A549 (cell line): ENCODE results near the gene WDR20. TPM values are rescaled to one million over a fixed set of nuclear protein-coding genes. Genes with fewer than 3 reads are reported as not detected.

Source experiments
- ATAC-seq, 2 experiments: fragments of 200-7000 bp in 1 of 2; fragments of >200 bp in 1 of 2; cut with Nextera tagmentation in 1 of 2; cut with Tn5 transposase in 1 of 2; 3 replicates each; pipeline versions ENCODE4 v1.8.0 to v1.9.1; 2018 to 2020; ENCODE audit warnings: mild to moderate bottlenecking in 1 of 2, moderate library complexity in 1 of 2
- CTCF ChIA-PET: fragments of 300-600 bp; sonication (Branson Sonifier 250); formaldehyde crosslinking; extraction: SDS; loops from one replicate; lab custom pipeline; 2021; ENCODE audit warnings: antibody characterized with exemption, inconsistent platforms; lab: Yijun Ruan, JAX
- POLR2A ChIA-PET: fragments of 350-600 bp; formaldehyde crosslinking; extraction: SDS; loops from one replicate; lab custom pipeline; 2021; ENCODE audit warnings: antibody characterized with exemption, inconsistent platforms; lab: Yijun Ruan, JAX
- DNase-seq, 2 experiments: peaks; one replicate each; pipeline versions ENCODE4 v3.0.0 to v3.0.0-alpha.2; 2011 to 2016; ENCODE audit warnings: low read depth in 1 of 2, low spot score in 1 of 2
- FAIRE-seq: peaks from 2 replicates; lab custom pipeline; 2011; peaks lifted over from hg19 to GRCh38; lab: Jason Lieb, UNC
- H3K27ac ChIP-seq, 2 experiments: fragments of >200 bp; sonication (Bioruptor Twin); formaldehyde crosslinking; 3 replicates each; pipeline ENCODE4 v1.5.1; 2016 to 2017
- H3K4me1 ChIP-seq: fragments of >200 bp; sonication (Bioruptor Twin); formaldehyde crosslinking; 3 replicates; pipeline ENCODE4 v1.6.1; 2016
- H3K4me2 ChIP-seq: fragments of >200 bp; sonication (Bioruptor Twin); formaldehyde crosslinking; 3 replicates; pipeline ENCODE4 v1.6.1; 2016
- H3K4me3 ChIP-seq: fragments of >200 bp; sonication (Bioruptor Twin); formaldehyde crosslinking; 3 replicates; pipeline ENCODE4 v1.5.1; 2016
- H3K9me3 ChIP-seq: fragments of >200 bp; sonication (Bioruptor Twin); formaldehyde crosslinking; 3 replicates; pipeline ENCODE4 v1.6.1; 2016
- CBX2 ChIP-seq: fragments of 200-600 bp; sonication (generic); IDR thresholded peaks from 2 replicates; pipeline ENCODE4 v1.6.1; 2016; ENCODE audit warnings: low read depth, mild to moderate bottlenecking, borderline replicate concordance
- CBX8 ChIP-seq: fragments of 200-600 bp; sonication (generic); IDR thresholded peaks from 2 replicates; pipeline ENCODE4 v1.6.1; 2016
- CEBPB ChIP-seq, 2 experiments: fragments of >200 bp in 1 of 2; sonication (Bioruptor Twin) in 1 of 2; formaldehyde crosslinking in 1 of 2; IDR thresholded peaks; 2 replicates each; pipeline ENCODE4 v1.6.1; 2012 to 2016
- EHF ChIP-seq: fragments of 250-450 bp; sonication (Bioruptor Pico); IDR thresholded peaks from 2 replicates; pipeline ENCODE4 v1.5.0; 2020; ENCODE audit warnings: mild to moderate bottlenecking
- EHMT2 ChIP-seq: fragments of 200-600 bp; sonication (generic); IDR thresholded peaks from 2 replicates; pipeline ENCODE4 v1.6.1; 2016; ENCODE audit warnings: antibody characterized with exemption, low read depth, mild to moderate bottlenecking, moderate library complexity
- FOSB ChIP-seq: fragments of 250-450 bp; sonication (Bioruptor Pico); IDR thresholded peaks from 2 replicates; pipeline ENCODE4 v1.5.0; 2020; ENCODE audit warnings: mild to moderate bottlenecking, moderate library complexity
- FOSL2 ChIP-seq, 2 experiments: fragments of 450-650 bp in 1 of 2; fragments of >200 bp in 1 of 2; sonication (Bioruptor Twin) in 1 of 2; formaldehyde crosslinking; IDR thresholded peaks; 2 replicates each; pipeline versions ENCODE4 v1.5.0 to v1.6.1; 2016 to 2020; ENCODE audit warnings: mild to moderate bottlenecking in 1 of 2, moderate library complexity in 1 of 2
- FOXS1 ChIP-seq: fragments of 250-450 bp; sonication (Bioruptor Pico); IDR thresholded peaks from 2 replicates; pipeline ENCODE4 v1.5.0; 2020; ENCODE audit warnings: mild to moderate bottlenecking, moderate library complexity
- HDAC2 ChIP-seq: fragments of 200-600 bp; sonication (generic); IDR thresholded peaks from 2 replicates; pipeline ENCODE4 v1.6.1; 2016
- HOXB13 ChIP-seq: fragments of 250-450 bp; sonication (Bioruptor Pico); IDR thresholded peaks from 2 replicates; pipeline ENCODE4 v1.5.0; 2020; ENCODE audit warnings: low read depth, mild to moderate bottlenecking, moderate library complexity
- MYC ChIP-seq: IDR thresholded peaks from 2 replicates; pipeline ENCODE4 v1.6.1; 2012; ENCODE audit warnings: mild to moderate bottlenecking, inconsistent platforms, low read length, improper control_type of control experiment, borderline replicate concordance
- NFE2L2 ChIP-seq: fragments of 150-350 bp; conservative IDR thresholded peaks from 2 replicates; pipeline ENCODE4 v1.6.1; 2014; ENCODE audit warnings: low read length
- PHF8 ChIP-seq: fragments of 200-600 bp; sonication (generic); IDR thresholded peaks from 2 replicates; pipeline ENCODE4 v1.6.1; 2016; ENCODE audit warnings: low read depth, mild to moderate bottlenecking, antibody characterized with exemption, moderate library complexity, borderline replicate concordance
- POLR2AphosphoS2 ChIP-seq: conservative IDR thresholded peaks from 2 replicates; pipeline ENCODE4 v1.6.1; 2012; ENCODE audit warnings: low read length, improper control_type of control experiment, inconsistent platforms
- RFX5 ChIP-seq: fragments of 450-650 bp; IDR thresholded peaks from 2 replicates; pipeline ENCODE4 v1.7.1; 2014; ENCODE audit warnings: antibody characterized with exemption, mild to moderate bottlenecking, moderate library complexity
- SMC3 ChIP-seq: fragments of >200 bp; sonication (Bioruptor Twin); formaldehyde crosslinking; IDR thresholded peaks from 3 replicates; pipeline ENCODE4 v1.6.1; 2018; ENCODE audit warnings: inconsistent platforms
- SREBF2 ChIP-seq: fragments of 450-650 bp; IDR thresholded peaks from 2 replicates; pipeline ENCODE4 v1.6.1; 2014; ENCODE audit warnings: mild to moderate bottlenecking, moderate library complexity
- ZNF302 ChIP-seq: fragments of 250-450 bp; sonication (Bioruptor Pico); IDR thresholded peaks from 2 replicates; pipeline ENCODE4 v1.9.0; 2021; ENCODE audit warnings: inconsistent platforms, mild to moderate bottlenecking, moderate library complexity
- WGBS: methylation state at CpG from one replicate; pipeline ENCODE4 v1.1.6; 2017; ENCODE audit errors: missing lambda C conversion rate; 5-methylcytosine and 5-hydroxymethylcytosine counted together
- polyA plus RNA-seq, 4 experiments: library from polyadenylated mRNA; depleted of rRNA in 3 of 4; stranded (reverse); fragments of >200 nt; fragmentation: RNase III in 1 of 4; extraction: RNeasy Plus Mini Kit Qiagen cat#74134 plus additional on column Dnase treatment in 1 of 4; gene quantifications; 2 replicates in 3 of 4; 3 replicates in 1 of 4; pipeline ENCODE4 v1.2.3, GENCODE V29; 2011 to 2017
- TF ChIP-seq, protein P1 (sequence below): fragments of >200 bp; sonication (Bioruptor Twin); formaldehyde crosslinking; IDR thresholded peaks from 3 replicates; pipeline ENCODE4 v1.6.1; 2016
- TF ChIP-seq, protein P2 (sequence below): IDR thresholded peaks from 2 replicates; pipeline ENCODE4 v1.6.1; 2012
- TF ChIP-seq, protein P3 (sequence below): IDR thresholded peaks from 2 replicates; pipeline ENCODE4 v1.6.1; 2012
- TF ChIP-seq, protein P4 (sequence below): fragments of >200 bp; sonication (Bioruptor Twin); formaldehyde crosslinking; IDR thresholded peaks from 2 replicates; pipeline ENCODE4 v1.6.1; 2016
- TF ChIP-seq, protein P5 (sequence below): fragments of 250-450 bp; sonication (Bioruptor Pico); IDR thresholded peaks from 2 replicates; pipeline ENCODE4 v1.5.0; 2021; ENCODE audit warnings: mild to moderate bottlenecking, moderate library complexity, borderline replicate concordance

The WDR20 gene
- polyA plus RNA-seq, 2 of the 4 experiments (the other 2 are of a cell fraction) = 19.5 to 20.6 TPM

DNA sequence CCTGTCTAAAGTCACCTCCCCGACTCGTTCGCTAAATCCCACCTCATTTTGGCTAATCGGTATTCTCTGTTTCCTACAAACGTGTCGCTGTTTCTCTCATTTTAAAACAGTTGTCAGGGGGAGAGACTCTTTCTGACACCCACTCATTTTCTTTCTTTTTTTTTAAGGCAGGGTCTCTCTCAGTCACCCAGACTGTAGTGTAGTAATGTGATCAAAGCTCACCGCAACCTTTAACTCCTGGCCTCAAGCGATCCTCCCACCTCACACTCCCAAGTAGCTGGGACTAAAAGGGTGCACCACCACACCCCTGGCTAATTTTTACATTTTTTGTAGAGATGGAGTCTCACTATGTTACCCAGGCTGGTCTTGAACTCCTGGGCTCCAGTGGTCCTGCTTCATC lies 19.1 kb downstream of the WDR20 start:
- Histone ChIP-seq H3K9me3 (no peaks in the 10 kb centered on the region), H3K4me3 (no peak overlapping the region), H3K27ac (no peak overlapping the region), H3K4me2 (no peak overlapping the region), H3K4me1 (peaks cover 18% of the 10 kb centered on the region)
- DNase-seq (no peak), ATAC-seq (no peak)
- POLR2A ChIA-PET = no interaction called here
- CTCF ChIA-PET = interaction anchor here (0.5 to 0.8 kb wide), 3 partner anchors 8 to 134 kb away, joined by 3 read pairs; no protein-coding TSS in a partner anchor
- 95% methylated on average over 8 of the region's 8 CpGs for WGBS
- TF ChIP-seq SREBF2 = no peak
- TF ChIP-seq, protein P1, sequence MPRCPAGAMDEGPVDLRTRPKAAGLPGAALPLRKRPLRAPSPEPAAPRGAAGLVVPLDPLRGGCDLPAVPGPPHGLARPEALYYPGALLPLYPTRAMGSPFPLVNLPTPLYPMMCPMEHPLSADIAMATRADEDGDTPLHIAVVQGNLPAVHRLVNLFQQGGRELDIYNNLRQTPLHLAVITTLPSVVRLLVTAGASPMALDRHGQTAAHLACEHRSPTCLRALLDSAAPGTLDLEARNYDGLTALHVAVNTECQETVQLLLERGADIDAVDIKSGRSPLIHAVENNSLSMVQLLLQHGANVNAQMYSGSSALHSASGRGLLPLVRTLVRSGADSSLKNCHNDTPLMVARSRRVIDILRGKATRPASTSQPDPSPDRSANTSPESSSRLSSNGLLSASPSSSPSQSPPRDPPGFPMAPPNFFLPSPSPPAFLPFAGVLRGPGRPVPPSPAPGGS = no peak
- TF ChIP-seq, protein P2, sequence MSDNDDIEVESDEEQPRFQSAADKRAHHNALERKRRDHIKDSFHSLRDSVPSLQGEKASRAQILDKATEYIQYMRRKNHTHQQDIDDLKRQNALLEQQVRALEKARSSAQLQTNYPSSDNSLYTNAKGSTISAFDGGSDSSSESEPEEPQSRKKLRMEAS = no peak
- TF ChIP-seq FOSB (CRISPR knock-in tag) = no peak
- no peak for TF ChIP-seq EHF (CRISPR knock-in tag)
- no peak for TF ChIP-seq SMC3
- no peak for TF ChIP-seq HDAC2
- no peak for TF ChIP-seq CBX2
- no peak for TF ChIP-seq FOSL2 (IDR thresholded peaks at IDR 0.05)
- TF ChIP-seq FOSL2 (CRISPR knock-in tag; IDR thresholded peaks at IDR 0.05) = no peak
- TF ChIP-seq POLR2AphosphoS2 = no peak
- no peak for TF ChIP-seq FOXS1 (CRISPR knock-in tag)
- no peak for TF ChIP-seq MYC
- no peak for TF ChIP-seq PHF8
- TF ChIP-seq ZNF302 (CRISPR knock-in tag) = no peak
- TF ChIP-seq, protein P3, sequence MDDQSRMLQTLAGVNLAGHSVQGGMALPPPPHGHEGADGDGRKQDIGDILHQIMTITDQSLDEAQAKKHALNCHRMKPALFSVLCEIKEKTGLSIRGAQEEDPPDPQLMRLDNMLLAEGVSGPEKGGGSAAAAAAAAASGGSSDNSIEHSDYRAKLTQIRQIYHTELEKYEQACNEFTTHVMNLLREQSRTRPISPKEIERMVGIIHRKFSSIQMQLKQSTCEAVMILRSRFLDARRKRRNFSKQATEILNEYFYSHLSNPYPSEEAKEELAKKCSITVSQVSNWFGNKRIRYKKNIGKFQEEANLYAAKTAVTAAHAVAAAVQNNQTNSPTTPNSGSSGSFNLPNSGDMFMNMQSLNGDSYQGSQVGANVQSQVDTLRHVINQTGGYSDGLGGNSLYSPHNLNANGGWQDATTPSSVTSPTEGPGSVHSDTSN = no peak
- TF ChIP-seq NFE2L2 = no peak
- no peak for TF ChIP-seq HOXB13
- TF ChIP-seq, protein P4, sequence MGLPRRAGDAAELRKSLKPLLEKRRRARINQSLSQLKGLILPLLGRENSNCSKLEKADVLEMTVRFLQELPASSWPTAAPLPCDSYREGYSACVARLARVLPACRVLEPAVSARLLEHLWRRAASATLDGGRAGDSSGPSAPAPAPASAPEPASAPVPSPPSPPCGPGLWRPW = no peak
- TF ChIP-seq EHMT2 = no peak
- no peak for TF ChIP-seq RFX5
- TF ChIP-seq, all 56 proteins: peak for 0
- no peak for FAIRE-seq

DNA sequence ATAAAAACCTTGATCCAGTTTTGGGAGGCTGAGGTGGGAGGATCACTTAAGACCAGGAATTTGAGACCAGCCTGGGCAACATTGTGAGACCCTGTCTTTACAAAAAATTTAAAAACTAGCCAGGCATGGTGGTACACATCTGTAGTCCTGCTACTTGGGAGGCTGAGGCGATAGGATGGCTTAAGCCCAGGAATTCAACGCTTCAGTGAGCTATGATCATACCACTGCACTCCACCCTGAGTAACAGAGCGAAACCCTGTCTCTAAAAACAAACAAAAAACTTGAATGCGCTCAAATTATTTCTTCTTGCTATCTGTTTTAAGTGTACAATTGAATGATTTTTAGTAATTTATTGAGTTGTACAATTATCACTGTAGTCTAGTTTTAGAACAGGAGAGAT lies 20.1 kb downstream of the WDR20 start:
- WGBS = 89% methylated on average over 4 of the region's 4 CpGs
- Histone ChIP-seq H3K4me1 (peaks cover 7% of the 10 kb centered on the region), H3K4me3 (no peak overlapping the region), H3K27ac (no peak overlapping the region)
- DNase-seq (no peak), ATAC-seq (no peak), FAIRE-seq (no peak)
- POLR2A ChIA-PET = interaction anchor here (0.5 kb wide), 1 partner anchor 27 kb away, joined by 3 read pairs; no protein-coding TSS in a partner anchor
- TF ChIP-seq, protein P5, sequence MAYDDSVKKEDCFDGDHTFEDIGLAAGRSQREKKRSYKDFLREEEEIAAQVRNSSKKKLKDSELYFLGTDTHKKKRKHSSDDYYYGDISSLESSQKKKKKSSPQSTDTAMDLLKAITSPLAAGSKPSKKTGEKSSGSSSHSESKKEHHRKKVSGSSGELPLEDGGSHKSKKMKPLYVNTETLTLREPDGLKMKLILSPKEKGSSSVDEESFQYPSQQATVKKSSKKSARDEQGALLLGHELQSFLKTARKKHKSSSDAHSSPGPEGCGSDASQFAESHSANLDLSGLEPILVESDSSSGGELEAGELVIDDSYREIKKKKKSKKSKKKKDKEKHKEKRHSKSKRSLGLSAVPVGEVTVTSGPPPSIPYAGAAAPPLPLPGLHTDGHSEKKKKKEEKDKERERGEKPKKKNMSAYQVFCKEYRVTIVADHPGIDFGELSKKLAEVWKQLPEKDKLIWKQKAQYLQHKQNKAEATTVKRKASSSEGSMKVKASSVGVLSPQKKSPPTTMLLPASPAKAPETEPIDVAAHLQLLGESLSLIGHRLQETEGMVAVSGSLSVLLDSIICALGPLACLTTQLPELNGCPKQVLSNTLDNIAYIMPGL (CRISPR knock-in tag) = no peak
- TF ChIP-seq CEBPB (IDR thresholded peaks at IDR 0.05) (no peak), CBX8 (no peak)
- TF ChIP-seq, all 56 proteins: peak for 0
- no peaks in the 10 kb centered on the region for H3K9me3 ChIP-seq
- H3K4me2 ChIP-seq = no peak overlapping the region
- CTCF ChIA-PET = interaction anchor here (0.8 kb wide), 1 partner anchor 9 kb away, joined by 3 read pairs; no protein-coding TSS in a partner anchor
